ENCODE measurements around the gene RASSF3.

RASSF3 gene

GRCh38 chr12:64695550-64695949 is 85.3 kb downstream of the RASSF3 start:
- TF ChIP-seq GATA3 (IDR thresholded peaks at IDR 0.05; ENCODE audit: low read depth, low read length) (no peak), GATA2 (IDR thresholded peaks at IDR 0.05; ENCODE audit: low read depth, low read length) (no peak)

- TF ChIP-seq GATA3 (IDR thresholded peaks at IDR 0.05; ENCODE audit: low read depth, low read length) (no peak), GATA2 (IDR thresholded peaks at IDR 0.05; ENCODE audit: low read depth, low read length) (no peak)
Measured at GRCh38 chr12:64696080-64696741, 85.9 kb downstream of the RASSF3 start.

- TF ChIP-seq GATA2 (IDR thresholded peaks at IDR 0.05; ENCODE audit: low read depth, low read length) (no peak), GATA3 (IDR thresholded peaks at IDR 0.05; ENCODE audit: low read depth, low read length) (no peak)
Measured at GRCh38 chr12:64699504-64700115, 89.3 kb downstream of the RASSF3 start.

GRCh38 chr12:64700532-64700931 is 90.2 kb downstream of the RASSF3 start:
- TF ChIP-seq GATA3 (IDR thresholded peaks at IDR 0.05; ENCODE audit: low read depth, low read length) (no peak), GATA2 (IDR thresholded peaks at IDR 0.05; ENCODE audit: low read depth, low read length) (no peak)

- no peak for TF ChIP-seq GATA3 (IDR thresholded peaks at IDR 0.05; ENCODE audit: low read depth, low read length)
- no peak for TF ChIP-seq GATA2 (IDR thresholded peaks at IDR 0.05; ENCODE audit: low read depth, low read length)
Measured at GRCh38 chr12:64701283-64701682, 91.0 kb downstream of the RASSF3 start.

- no peak for TF ChIP-seq GATA3 (IDR thresholded peaks at IDR 0.05; ENCODE audit: low read depth, low read length)
- no peak for TF ChIP-seq GATA2 (IDR thresholded peaks at IDR 0.05; ENCODE audit: low read depth, low read length)
Measured at GRCh38 chr12:64706306-64706705, 96.0 kb downstream of the RASSF3 start.

GRCh38 chr12:64706857-64707256 is 96.6 kb downstream of the RASSF3 start:
- no peak for TF ChIP-seq GATA3 (IDR thresholded peaks at IDR 0.05; ENCODE audit: low read depth, low read length)
- TF ChIP-seq GATA2 (IDR thresholded peaks at IDR 0.05; ENCODE audit: low read depth, low read length): no peak

GRCh38 chr12:64707362-64707761 is 97.1 kb downstream of the RASSF3 start:
- TF ChIP-seq GATA3 (IDR thresholded peaks at IDR 0.05; ENCODE audit: low read depth, low read length): no peak
- TF ChIP-seq GATA2 (IDR thresholded peaks at IDR 0.05; ENCODE audit: low read depth, low read length): no peak

GRCh38 chr12:64707926-64708325 is 97.6 kb downstream of the RASSF3 start:
- TF ChIP-seq GATA2 (IDR thresholded peaks at IDR 0.05; ENCODE audit: low read depth, low read length) (no peak), GATA3 (IDR thresholded peaks at IDR 0.05; ENCODE audit: low read depth, low read length) (no peak)

GRCh38 chr12:64709429-64709828 is 99.1 kb downstream of the RASSF3 start:
- TF ChIP-seq GATA3 (IDR thresholded peaks at IDR 0.05; ENCODE audit: low read depth, low read length) (no peak), GATA2 (IDR thresholded peaks at IDR 0.05; ENCODE audit: low read depth, low read length) (no peak)

GRCh38 chr12:64713376-64713775 is 103.1 kb downstream of the RASSF3 start:
- TF ChIP-seq GATA2 (IDR thresholded peaks at IDR 0.05; ENCODE audit: low read depth, low read length) (no peak), GATA3 (IDR thresholded peaks at IDR 0.05; ENCODE audit: low read depth, low read length) (no peak)

GRCh38 chr12:64714551-64714968 is 104.3 kb downstream of the RASSF3 start:
- TF ChIP-seq GATA3 (IDR thresholded peaks at IDR 0.05; ENCODE audit: low read depth, low read length) (no peak), GATA2 (IDR thresholded peaks at IDR 0.05; ENCODE audit: low read depth, low read length) (no peak)

- no peak for TF ChIP-seq GATA3 (IDR thresholded peaks at IDR 0.05; ENCODE audit: low read depth, low read length)
- TF ChIP-seq GATA2 (IDR thresholded peaks at IDR 0.05; ENCODE audit: low read depth, low read length): no peak
Measured at GRCh38 chr12:64716371-64716770, 106.1 kb downstream of the RASSF3 start.

GRCh38 chr12:64716839-64717455 is 106.7 kb downstream of the RASSF3 start:
- no peak for TF ChIP-seq GATA2 (IDR thresholded peaks at IDR 0.05; ENCODE audit: low read depth, low read length)
- no peak for TF ChIP-seq GATA3 (IDR thresholded peaks at IDR 0.05; ENCODE audit: low read depth, low read length)

- TF ChIP-seq GATA2 (IDR thresholded peaks at IDR 0.05; ENCODE audit: low read depth, low read length): no peak
- TF ChIP-seq GATA3 (IDR thresholded peaks at IDR 0.05; ENCODE audit: low read depth, low read length): no peak
Measured at GRCh38 chr12:64718649-64719048, 108.4 kb downstream of the RASSF3 start.

All from SH-SY5Y (cell line).